Neural crest cell (in vitro differentiated cells): ENCODE measurements around the gene MAOB. TPM values are rescaled to one million over a fixed set of nuclear protein-coding genes. Genes with fewer than 3 reads are reported as not detected.
A peak's percentile ranks its signal among the peaks of the same experiment; 100 is the strongest.

Experiments used
- DNase-seq: peaks from one replicate; pipeline ENCODE4 v3.0.0; 2021; ENCODE audit warnings: low read depth, mixed read lengths, low spot score
- H3K27ac Mint-ChIP-seq: one replicate; pipeline ENCODE4 v1.8.0; 2021; ENCODE audit warnings: mild to moderate bottlenecking, mixed read lengths; ENCODE audit not compliant: unreplicated experiment
- H3K27me3 Mint-ChIP-seq: 2 replicates; pipeline ENCODE4 v1.8.0; 2021; ENCODE audit warnings: low read depth, mild to moderate bottlenecking, mixed read lengths
- H3K36me3 Mint-ChIP-seq: 2 replicates; pipeline ENCODE4 v1.8.0; 2021; ENCODE audit warnings: low read depth, mild to moderate bottlenecking, mixed read lengths
- H3K4me1 Mint-ChIP-seq: 2 replicates; pipeline ENCODE4 v1.8.0; 2021; ENCODE audit warnings: mixed read lengths
- H3K4me3 Mint-ChIP-seq: one replicate; pipeline ENCODE4 v1.8.0; 2021; ENCODE audit warnings: mild to moderate bottlenecking, mixed read lengths
- H3K9me3 Mint-ChIP-seq: 2 replicates; pipeline ENCODE4 v1.8.0; 2021; ENCODE audit warnings: mixed read lengths
- total RNA-seq: library from RNA; stranded (reverse); gene quantifications from 2 replicates; pipeline ENCODE4 v1.2.1, GENCODE V29; 2021
- TF ChIP-seq, protein P1 (sequence below): fragments of 200-600 bp; sonication (generic); conservative IDR thresholded peaks from 2 replicates; pipeline ENCODE4 v1.5.0; 2021; ENCODE audit warnings: antibody characterized with exemption, mild to moderate bottlenecking

Gene MAOB
- total RNA-seq, 1 donor from 2014 or later, result 0.98 TPM

DNA sequence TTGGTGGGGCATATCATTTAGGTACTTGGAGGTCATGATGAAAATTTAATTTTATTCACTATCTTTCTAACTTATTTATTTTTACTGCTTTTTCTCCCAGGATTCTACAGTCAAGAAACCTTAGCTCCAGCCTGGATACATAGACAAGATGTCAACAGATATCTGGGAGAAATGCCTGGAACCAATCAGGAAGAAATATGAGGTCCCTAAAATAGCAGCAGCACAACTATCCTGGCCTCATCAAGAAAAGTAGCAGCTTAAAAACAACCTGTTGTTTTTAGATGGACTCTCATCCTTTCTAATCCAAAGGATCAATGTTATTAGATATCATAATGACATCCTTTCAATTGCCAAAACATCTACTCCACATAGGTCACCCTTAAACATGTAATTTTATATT, 54.5 kb downstream of the MAOB start:
- H3K27me3 Mint-ChIP-seq, result no peaks in the 10 kb centered on the region
- TF ChIP-seq, protein P1, sequence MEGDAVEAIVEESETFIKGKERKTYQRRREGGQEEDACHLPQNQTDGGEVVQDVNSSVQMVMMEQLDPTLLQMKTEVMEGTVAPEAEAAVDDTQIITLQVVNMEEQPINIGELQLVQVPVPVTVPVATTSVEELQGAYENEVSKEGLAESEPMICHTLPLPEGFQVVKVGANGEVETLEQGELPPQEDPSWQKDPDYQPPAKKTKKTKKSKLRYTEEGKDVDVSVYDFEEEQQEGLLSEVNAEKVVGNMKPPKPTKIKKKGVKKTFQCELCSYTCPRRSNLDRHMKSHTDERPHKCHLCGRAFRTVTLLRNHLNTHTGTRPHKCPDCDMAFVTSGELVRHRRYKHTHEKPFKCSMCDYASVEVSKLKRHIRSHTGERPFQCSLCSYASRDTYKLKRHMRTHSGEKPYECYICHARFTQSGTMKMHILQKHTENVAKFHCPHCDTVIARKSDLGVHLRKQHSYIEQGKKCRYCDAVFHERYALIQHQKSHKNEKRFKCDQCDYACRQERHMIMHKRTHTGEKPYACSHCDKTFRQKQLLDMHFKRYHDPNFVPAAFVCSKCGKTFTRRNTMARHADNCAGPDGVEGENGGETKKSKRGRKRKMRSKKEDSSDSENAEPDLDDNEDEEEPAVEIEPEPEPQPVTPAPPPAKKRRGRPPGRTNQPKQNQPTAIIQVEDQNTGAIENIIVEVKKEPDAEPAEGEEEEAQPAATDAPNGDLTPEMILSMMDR, result no peak
- H3K9me3 Mint-ChIP-seq, result no peaks in the 10 kb centered on the region
- no peak for DNase-seq
- peaks cover 3% of the 10 kb centered on the region for H3K36me3 Mint-ChIP-seq
- no peak overlapping the region for H3K4me3 Mint-ChIP-seq
- no peak overlapping the region for H3K27ac Mint-ChIP-seq
- no peaks in the 10 kb centered on the region for H3K4me1 Mint-ChIP-seq

DNA sequence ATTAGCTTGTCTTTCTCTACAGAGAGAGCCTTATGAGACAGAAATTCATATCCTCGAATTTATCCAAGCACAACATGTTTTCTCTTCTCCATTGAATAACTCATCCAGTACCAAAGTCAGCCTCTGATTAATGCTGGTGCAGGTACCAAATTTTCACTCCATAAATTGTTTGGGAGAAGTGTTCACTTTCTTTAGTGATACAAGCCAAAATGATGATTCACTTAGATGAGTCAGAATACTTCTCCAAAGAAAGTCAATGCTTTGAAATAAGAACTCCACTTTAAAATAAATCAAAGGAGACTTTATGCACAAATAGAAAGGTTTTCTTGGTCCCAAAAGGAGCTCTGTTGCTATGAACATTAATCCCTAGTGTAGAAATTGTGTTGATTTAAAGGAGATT, 60.2 kb downstream of the MAOB start:
- Mint-ChIP-seq H3K27ac (no peak overlapping the region), H3K4me3 (no peak overlapping the region), H3K27me3 (peaks cover 2% of the 10 kb centered on the region), H3K36me3 (no peaks in the 10 kb centered on the region), H3K9me3 (peaks cover 4% of the 10 kb centered on the region), H3K4me1 (no peaks in the 10 kb centered on the region)
- DNase-seq, result no peak
- TF ChIP-seq, protein P1, result no peak

DNA sequence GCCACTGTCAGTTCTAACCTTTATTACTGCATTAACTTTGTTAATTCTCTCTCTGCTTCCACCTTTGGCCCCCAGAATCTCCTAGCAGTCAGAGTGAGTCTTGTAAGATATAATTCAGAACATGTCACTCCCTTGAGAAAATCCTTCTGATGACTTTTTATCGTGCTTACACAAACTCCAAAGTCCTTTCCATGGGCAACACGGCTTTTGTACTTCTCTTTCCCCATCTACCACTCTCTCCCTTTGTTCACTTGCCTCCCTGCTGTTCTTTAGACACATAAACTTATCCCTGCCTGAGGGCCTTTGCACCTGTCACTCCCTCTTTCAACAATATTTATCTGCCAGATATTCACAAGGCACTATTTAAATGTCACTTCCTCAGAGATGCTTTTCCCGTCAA, 64.8 kb downstream of the MAOB start:
- peaks cover 8% of the 10 kb centered on the region for H3K9me3 Mint-ChIP-seq
- H3K36me3 Mint-ChIP-seq, result no peaks in the 10 kb centered on the region
- H3K4me1 Mint-ChIP-seq, result no peaks in the 10 kb centered on the region
- DNase-seq, result no peak
- TF ChIP-seq, protein P1, result no peak
- peaks cover 2% of the 10 kb centered on the region for H3K27me3 Mint-ChIP-seq
- no peak overlapping the region for H3K27ac Mint-ChIP-seq
- H3K4me3 Mint-ChIP-seq, result no peak overlapping the region

DNA sequence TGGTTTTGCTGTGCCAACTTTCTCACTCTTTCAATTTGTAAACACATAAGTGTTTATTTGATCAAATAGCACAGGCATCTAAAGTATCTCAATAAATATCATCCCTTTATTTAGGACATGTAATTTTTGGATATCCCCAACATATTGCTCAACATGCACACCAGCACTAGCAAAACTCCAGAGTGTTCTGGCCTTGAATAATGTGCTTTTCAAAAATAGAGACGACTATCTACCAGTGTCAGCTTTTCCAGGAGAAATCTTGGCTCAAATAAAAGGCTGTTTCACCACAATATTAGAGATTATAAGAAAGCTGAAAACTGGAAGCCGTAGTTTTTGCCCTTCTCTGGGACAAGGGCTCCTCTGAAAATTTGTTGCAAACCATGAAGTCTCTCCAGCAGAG, 67.0 kb downstream of the MAOB start:
- H3K9me3 Mint-ChIP-seq, result peaks cover 13% of the 10 kb centered on the region
- TF ChIP-seq, protein P1, result no peak

DNA sequence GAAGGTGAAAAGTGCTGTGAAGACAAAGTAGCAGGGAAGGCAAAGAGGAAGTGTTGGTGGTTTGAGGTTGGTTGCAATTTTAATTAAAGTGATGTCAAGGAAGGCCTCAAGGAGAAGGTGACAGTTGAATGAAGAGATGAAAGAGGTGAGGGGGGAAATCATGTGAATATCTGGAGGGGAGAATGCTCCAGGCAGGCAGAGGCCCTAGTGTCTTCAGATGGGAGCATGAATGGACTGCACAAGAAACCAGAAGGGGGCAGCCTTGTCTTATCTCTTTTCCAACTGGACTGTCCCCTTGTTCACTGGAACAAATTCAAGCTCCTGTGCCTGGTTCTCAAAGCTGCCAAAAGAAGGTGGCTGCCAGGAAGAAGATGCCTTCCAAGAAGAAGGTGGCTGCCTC, 68.4 kb downstream of the MAOB start:
- Mint-ChIP-seq H3K4me3 (no peak overlapping the region), H3K4me1 (no peaks in the 10 kb centered on the region), H3K27me3 (no peaks in the 10 kb centered on the region), H3K36me3 (no peaks in the 10 kb centered on the region), H3K9me3 (peaks cover 16% of the 10 kb centered on the region), H3K27ac (no peak overlapping the region)
- TF ChIP-seq, protein P1, result peak; percentile 24
- peak; percentile 1 for DNase-seq

More for the DNA sequence above, 67.0 kb downstream of the MAOB start:
- Mint-ChIP-seq H3K27ac (no peak overlapping the region), H3K27me3 (no peaks in the 10 kb centered on the region), H3K4me1 (no peaks in the 10 kb centered on the region), H3K36me3 (no peaks in the 10 kb centered on the region), H3K4me3 (no peak overlapping the region)
- no peak for DNase-seq

DNA sequence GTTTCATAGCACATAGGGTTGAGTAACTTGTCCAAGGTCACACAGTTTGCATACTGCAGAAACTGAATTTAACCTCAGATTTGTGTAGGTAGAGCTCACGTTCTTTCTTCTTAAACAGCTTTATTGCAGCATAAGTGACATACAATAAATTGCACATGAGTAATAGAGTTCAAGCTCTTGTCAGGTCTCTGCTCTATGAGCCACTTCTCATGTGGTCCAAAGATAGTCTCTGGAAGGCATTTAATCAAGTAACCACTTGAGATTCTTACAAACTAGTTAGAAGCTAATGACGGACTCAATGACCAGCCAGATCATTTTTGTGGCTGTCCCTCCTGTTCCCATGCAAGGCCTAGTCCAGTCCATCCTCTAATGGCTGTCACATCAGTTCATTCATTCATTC, 68.9 kb downstream of the MAOB start:
- Mint-ChIP-seq H3K4me1 (no peaks in the 10 kb centered on the region), H3K4me3 (no peak overlapping the region), H3K9me3 (peaks cover 16% of the 10 kb centered on the region)

More for the DNA sequence above, 68.9 kb downstream of the MAOB start:
- TF ChIP-seq, protein P1, result no peak
- no peak for DNase-seq
- no peaks in the 10 kb centered on the region for H3K36me3 Mint-ChIP-seq
- H3K27ac Mint-ChIP-seq, result no peak overlapping the region
- H3K27me3 Mint-ChIP-seq, result no peaks in the 10 kb centered on the region
